OCI-LY1 (cell line): ENCODE measurements around the gene TAF9.

Experiments
- H2AFZ ChIP-seq: fragments of 200-600 bp; sonication (generic), shearing (Covaris generic); 2 replicates; pipeline ENCODE4 v1.6.0; 2014; ENCODE audit warnings: antibody characterized with exemption, mild to moderate bottlenecking, low read length
- H3F3A ChIP-seq: fragments of 200-600 bp; sonication (generic), shearing (Covaris generic); 2 replicates; pipeline ENCODE4 v1.6.0; 2014; ENCODE audit warnings: mild to moderate bottlenecking, antibody characterized with exemption, low read length, moderate library complexity; ENCODE audit not compliant: insufficient read depth
- H3K27ac ChIP-seq: fragments of 200-600 bp; sonication (generic); 2 replicates; pipeline ENCODE4 v1.5.1; 2014; ENCODE audit warnings: low read length, mixed run types, mild to moderate bottlenecking, low read depth; ENCODE audit not compliant: poor library complexity, severe bottlenecking
- H3K27me3 ChIP-seq: fragments of 200-600 bp; sonication (generic); 2 replicates; pipeline ENCODE4 v1.6.0; 2014; ENCODE audit warnings: antibody characterized with exemption, mild to moderate bottlenecking, low read length, moderate library complexity; ENCODE audit not compliant: insufficient read depth
- H3K36me3 ChIP-seq: fragments of 200-600 bp; sonication (generic); 2 replicates; pipeline ENCODE4 v1.6.1; 2014; ENCODE audit warnings: mild to moderate bottlenecking, antibody characterized with exemption, low read length, moderate library complexity, mixed read lengths; ENCODE audit not compliant: insufficient read depth
- H3K4me1 ChIP-seq: fragments of 200-600 bp; sonication (generic); 2 replicates; pipeline ENCODE4 v1.5.1; 2014; ENCODE audit warnings: mild to moderate bottlenecking, low read length, moderate library complexity; ENCODE audit not compliant: insufficient read depth, severe bottlenecking
- H3K4me2 ChIP-seq: fragments of 200-600 bp; sonication (generic), shearing (Covaris generic); 2 replicates; pipeline ENCODE4 v1.6.1; 2014; ENCODE audit warnings: low read length
- H3K4me3 ChIP-seq: fragments of 200-600 bp; sonication (generic); 2 replicates; pipeline ENCODE4 v1.5.1; 2014; ENCODE audit warnings: low read length, low read depth, mild to moderate bottlenecking, mixed read lengths; ENCODE audit not compliant: poor library complexity, severe bottlenecking
- H3K79me2 ChIP-seq: fragments of 200-600 bp; shearing (Covaris generic); 2 replicates; pipeline ENCODE4 v1.6.1; 2016; ENCODE audit warnings: mixed run types, low read length, mixed read lengths; ENCODE audit not compliant: insufficient read depth
- H3K9ac ChIP-seq: fragments of 200-600 bp; sonication (generic), shearing (Covaris generic); 2 replicates; pipeline ENCODE4 v1.6.1; 2014; ENCODE audit warnings: mild to moderate bottlenecking, low read length, mixed read lengths
- H3K9me2 ChIP-seq: fragments of 200-600 bp; sonication (generic), shearing (Covaris generic); 2 replicates; pipeline ENCODE4 v1.6.1; 2014; ENCODE audit warnings: low read depth, mild to moderate bottlenecking, low read length, mixed read lengths
- H3K9me3 ChIP-seq: fragments of 200-600 bp; shearing (Covaris generic); 2 replicates; pipeline ENCODE4 v1.6.1; 2014; ENCODE audit warnings: low read length, mixed read lengths
- H4K20me1 ChIP-seq: fragments of 200-600 bp; sonication (generic), shearing (Covaris generic); 2 replicates; pipeline ENCODE4 v1.6.0; 2016; ENCODE audit warnings: mild to moderate bottlenecking, low read length; ENCODE audit not compliant: insufficient read depth
- EZH2 ChIP-seq: fragments of 200-600 bp; sonication (generic), shearing (Covaris generic); IDR thresholded peaks from 2 replicates; pipeline ENCODE4 v1.8.0; 2017; ENCODE audit warnings: borderline replicate concordance, mixed run types, mild to moderate bottlenecking, antibody characterized with exemption, low read length, moderate library complexity, mixed read lengths
- TF ChIP-seq, protein P1 (sequence below): fragments of 200-600 bp; sonication (generic), shearing (Covaris generic); IDR thresholded peaks from 2 replicates; pipeline ENCODE4 v1.5.1; 2017; ENCODE audit warnings: mild to moderate bottlenecking, antibody characterized with exemption, low read length, moderate library complexity, mixed read lengths

The TAF9 gene, protein sequence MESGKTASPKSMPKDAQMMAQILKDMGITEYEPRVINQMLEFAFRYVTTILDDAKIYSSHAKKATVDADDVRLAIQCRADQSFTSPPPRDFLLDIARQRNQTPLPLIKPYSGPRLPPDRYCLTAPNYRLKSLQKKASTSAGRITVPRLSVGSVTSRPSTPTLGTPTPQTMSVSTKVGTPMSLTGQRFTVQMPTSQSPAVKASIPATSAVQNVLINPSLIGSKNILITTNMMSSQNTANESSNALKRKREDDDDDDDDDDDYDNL

GRCh38 chr5:69369340-69370121 is at the start of gene TAF9, which contains the start of the genes AK6 and RAD17:
Gene TAF9 (minus strand): TSS chr5:69369520. CDS start chr5:69365737, 3,783 bp downstream.
Gene AK6 (minus strand): TSS chr5:69369520. CDS start chr5:69369490, 30 bp downstream.
Gene RAD17 (plus strand): TSS chr5:69369818. CDS start chr5:69372209, 2,391 bp downstream.
- Histone ChIP-seq H3F3A (no peaks in the 10 kb centered on the region), H3K4me1 (peaks cover 63% of the 10 kb centered on the region), H3K79me2 (peaks cover 72% of the 10 kb centered on the region), H3K36me3 (peaks cover 33% of the 10 kb centered on the region), H3K9ac (peak within 1 kb of the TSS; percentile 94), H3K27ac (peak within 1 kb of the TSS; percentile 77), H3K4me2 (peak within 1 kb of the TSS; percentile 100), H3K4me3 (peak within 1 kb of the TSS; percentile 91), H3K27me3 (no peaks in the 10 kb centered on the region), H4K20me1 (no peaks in the 10 kb centered on the region), H3K9me2 (no peaks in the 10 kb centered on the region), H3K9me3 (no peaks in the 10 kb centered on the region), H2AFZ (no peak within 1 kb of the TSS; the same call in 1 of the 2 replicates)
- TF ChIP-seq, protein P1, sequence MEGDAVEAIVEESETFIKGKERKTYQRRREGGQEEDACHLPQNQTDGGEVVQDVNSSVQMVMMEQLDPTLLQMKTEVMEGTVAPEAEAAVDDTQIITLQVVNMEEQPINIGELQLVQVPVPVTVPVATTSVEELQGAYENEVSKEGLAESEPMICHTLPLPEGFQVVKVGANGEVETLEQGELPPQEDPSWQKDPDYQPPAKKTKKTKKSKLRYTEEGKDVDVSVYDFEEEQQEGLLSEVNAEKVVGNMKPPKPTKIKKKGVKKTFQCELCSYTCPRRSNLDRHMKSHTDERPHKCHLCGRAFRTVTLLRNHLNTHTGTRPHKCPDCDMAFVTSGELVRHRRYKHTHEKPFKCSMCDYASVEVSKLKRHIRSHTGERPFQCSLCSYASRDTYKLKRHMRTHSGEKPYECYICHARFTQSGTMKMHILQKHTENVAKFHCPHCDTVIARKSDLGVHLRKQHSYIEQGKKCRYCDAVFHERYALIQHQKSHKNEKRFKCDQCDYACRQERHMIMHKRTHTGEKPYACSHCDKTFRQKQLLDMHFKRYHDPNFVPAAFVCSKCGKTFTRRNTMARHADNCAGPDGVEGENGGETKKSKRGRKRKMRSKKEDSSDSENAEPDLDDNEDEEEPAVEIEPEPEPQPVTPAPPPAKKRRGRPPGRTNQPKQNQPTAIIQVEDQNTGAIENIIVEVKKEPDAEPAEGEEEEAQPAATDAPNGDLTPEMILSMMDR: no peak
- TF ChIP-seq EZH2: no peak

DNA sequence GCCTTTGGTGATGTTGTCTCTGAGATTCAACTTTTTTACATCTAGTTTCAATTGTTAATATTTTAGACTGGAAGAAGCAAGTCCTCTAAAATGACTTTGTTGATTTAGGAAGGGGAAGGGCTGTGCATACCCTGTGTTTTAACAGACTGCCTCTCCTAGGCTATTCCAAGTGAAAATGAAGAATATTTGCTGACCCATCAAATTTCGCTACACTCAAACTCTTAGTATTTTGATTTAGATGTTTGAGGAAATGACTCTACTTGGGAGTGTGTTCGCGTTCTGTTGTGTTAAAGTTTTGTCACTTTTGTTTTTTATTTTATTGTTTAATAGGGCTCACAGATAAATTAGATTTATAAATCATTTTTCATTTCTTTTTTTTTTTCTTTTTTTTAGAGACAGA is 49.2 kb upstream of the TAF9 start:
- TF ChIP-seq, protein P1: no peak
- no peak for TF ChIP-seq EZH2

DNA sequence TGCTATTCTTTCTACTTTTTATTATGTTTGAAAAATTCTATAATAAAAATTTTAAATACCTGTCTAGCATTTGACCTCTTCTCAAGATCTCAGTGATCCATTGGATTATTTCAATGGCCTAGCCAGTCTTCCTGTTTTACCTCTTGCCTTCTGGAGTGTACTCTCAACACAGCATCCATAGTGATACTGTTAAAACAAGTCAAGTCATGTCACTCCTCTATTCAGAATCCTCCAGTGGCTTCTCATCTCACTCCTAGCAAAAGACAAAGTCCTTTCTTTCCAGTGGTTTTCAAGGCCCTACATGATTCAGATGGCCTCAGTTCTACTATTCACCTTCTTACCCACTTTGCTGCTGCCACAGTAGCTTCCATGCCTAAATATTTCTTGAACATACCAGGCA is 47.4 kb upstream of the TAF9 start:
- no peak overlapping the region for H3K4me2 ChIP-seq
- no peaks in the 10 kb centered on the region for H3K9me2 ChIP-seq
- peaks cover 19% of the 10 kb centered on the region for H3K4me1 ChIP-seq
- H2AFZ ChIP-seq: no peak overlapping the region
- H3K9ac ChIP-seq: no peak overlapping the region
- no peak overlapping the region for H3K4me3 ChIP-seq
- TF ChIP-seq, protein P1: no peak
- no peak for TF ChIP-seq EZH2
- H3K9me3 ChIP-seq: no peaks in the 10 kb centered on the region
- no peaks in the 10 kb centered on the region for H4K20me1 ChIP-seq
- H3K36me3 ChIP-seq: peaks cover 13% of the 10 kb centered on the region; the same call in 1 of the 2 replicates
- H3F3A ChIP-seq: peaks cover 3% of the 10 kb centered on the region; the same call in 1 of the 2 replicates
- H3K27me3 ChIP-seq: no peaks in the 10 kb centered on the region
- H3K27ac ChIP-seq: no peak overlapping the region
- no peaks in the 10 kb centered on the region for H3K79me2 ChIP-seq

More for the DNA sequence above, 49.2 kb upstream of the TAF9 start:
- Histone ChIP-seq H4K20me1 (no peaks in the 10 kb centered on the region), H3K4me2 (no peak overlapping the region), H3K9ac (no peak overlapping the region), H3K27me3 (no peaks in the 10 kb centered on the region), H3K4me3 (no peak overlapping the region), H3F3A (peaks cover 3% of the 10 kb centered on the region; the same call in 1 of the 2 replicates), H3K27ac (no peak overlapping the region), H3K9me3 (no peaks in the 10 kb centered on the region), H3K9me2 (no peaks in the 10 kb centered on the region), H3K4me1 (peaks cover 19% of the 10 kb centered on the region), H3K79me2 (no peaks in the 10 kb centered on the region), H2AFZ (no peak overlapping the region), H3K36me3 (peaks cover 12% of the 10 kb centered on the region; the same call in 1 of the 2 replicates)
